Endometrial microvascular endothelial cells (primary cell): ENCODE results near the gene HSP90AB1. TPM values are rescaled to one million over a fixed set of nuclear protein-coding genes. Genes with fewer than 3 reads are reported as not detected.

Experiments used
- in situ Hi-C: cut with HindIII; loops from 2 replicates; pipeline ENCODE4 v1.10.0; 2017; ENCODE audit warnings: low sequenced_read_pairs, low pct_unique_long_range_greater_than_20kb; ENCODE audit errors: inconsistent ontology term
- total RNA-seq: library from RNA; depleted of rRNA; stranded (reverse); fragments of >200 nt; gene quantifications from one replicate; pipeline ENCODE4 v1.2.3, GENCODE V29; 2015; ENCODE audit errors: inconsistent ontology term

Gene HSP90AB1
- total RNA-seq, 1 donor from 2014 or later, result 1,526 TPM

DNA sequence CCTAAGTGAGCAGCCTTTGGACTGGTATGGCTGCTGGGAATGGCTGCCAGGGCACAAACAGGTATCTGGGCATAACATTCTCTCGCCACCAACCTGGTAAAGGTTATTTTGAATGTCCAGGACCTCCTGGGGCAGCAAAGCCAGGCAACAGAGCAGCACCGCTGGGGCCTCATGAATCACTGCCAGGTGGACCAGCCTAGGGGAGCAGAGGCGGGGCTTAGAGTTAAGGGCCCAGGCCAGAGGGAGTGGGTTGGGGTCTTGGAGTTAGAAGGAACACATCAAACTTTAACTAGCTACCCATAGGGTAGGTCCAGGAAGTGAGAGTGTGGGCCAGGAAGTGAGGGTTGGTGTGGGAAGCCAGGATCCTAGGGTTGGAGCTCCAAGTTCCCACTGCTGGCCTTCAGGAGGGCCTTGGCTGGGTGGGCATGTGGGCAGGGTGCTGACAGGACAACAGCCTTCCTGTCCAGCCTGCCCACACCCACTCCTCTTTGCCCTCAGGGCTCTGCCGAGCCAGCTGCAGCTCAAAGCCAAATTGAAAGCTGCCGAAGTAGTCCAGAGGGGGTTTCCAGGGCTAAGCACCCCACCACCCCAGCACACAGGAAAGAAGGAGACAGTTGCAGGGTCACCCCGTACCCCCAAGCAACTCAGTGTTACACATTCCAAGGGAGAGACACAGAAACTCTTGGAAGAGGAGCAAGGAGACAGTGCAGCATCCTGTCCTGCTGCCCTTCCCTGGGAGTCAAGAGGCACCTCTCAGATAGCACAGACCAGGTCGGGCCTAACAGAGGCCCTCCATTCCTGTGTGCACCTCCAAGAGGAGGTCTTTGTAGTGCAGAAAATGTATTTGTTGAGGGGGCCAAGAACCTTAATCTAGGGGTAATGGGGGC, 15.8 kb downstream of the HSP90AB1 start:
- in situ Hi-C loops, result no loop called here

DNA sequence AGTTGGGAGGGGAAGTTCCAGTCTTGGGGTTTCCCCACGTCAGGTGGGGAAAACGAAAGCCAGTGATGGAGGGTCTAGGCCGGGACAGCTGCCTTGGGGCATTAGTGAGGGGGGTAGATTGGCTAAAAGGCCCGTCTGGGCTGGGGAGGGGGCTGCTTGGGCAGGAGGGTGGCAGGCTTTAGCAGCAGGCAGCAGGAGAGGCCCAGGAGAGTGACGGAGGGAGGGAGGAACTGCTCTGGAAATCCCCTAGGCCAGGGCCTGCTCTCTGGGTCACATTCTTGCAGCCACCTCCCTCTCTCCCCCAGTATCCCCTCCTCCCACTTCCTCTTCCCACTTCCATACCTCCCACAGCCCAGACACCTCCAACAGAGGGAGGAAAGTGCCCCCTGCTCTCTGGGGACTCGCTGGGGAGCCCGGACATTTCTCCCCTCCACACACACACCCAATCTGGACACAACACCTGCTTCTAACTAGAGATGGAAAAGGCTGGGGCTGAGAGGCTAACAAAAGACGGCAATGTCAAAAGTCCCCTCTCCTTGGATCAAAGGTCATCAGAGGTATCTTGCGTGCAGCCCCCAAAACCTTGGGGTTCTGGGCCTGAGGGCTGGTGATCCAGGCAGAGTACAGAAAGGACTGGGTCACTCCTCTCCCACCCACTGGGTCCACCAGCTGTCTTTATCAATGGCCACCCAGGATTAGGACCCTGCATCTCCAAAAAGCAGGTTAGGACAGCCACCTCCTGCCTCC, 16.6 kb downstream of the HSP90AB1 start:
- in situ Hi-C loops, result no loop called here

- in situ Hi-C loops, result no loop called here
Measured at GRCh38 chr6:44264154-44265006, 17.5 kb downstream of the HSP90AB1 start.

- in situ Hi-C loops, result no loop called here
Measured at GRCh38 chr6:44265007-44265721, 18.3 kb downstream of the HSP90AB1 start, which contains the start of gene NFKBIE. Gene NFKBIE, minus strand, starts transcription at chr6:44265551. Its CDS starts 205 bp downstream, at chr6:44265346.

- in situ Hi-C loops, result no loop called here
Measured at GRCh38 chr6:44265722-44266233, 18.9 kb downstream of the HSP90AB1 start.

GRCh38 chr6:44266347-44266746, 19.4 kb downstream of the HSP90AB1 start:
- in situ Hi-C loops, result no loop called here

- in situ Hi-C loops, result no loop called here
Measured at GRCh38 chr6:44267252-44267651, 20.4 kb downstream of the HSP90AB1 start.

GRCh38 chr6:44268095-44268628, 21.3 kb downstream of the HSP90AB1 start:
- in situ Hi-C loops, result no loop called here

DNA sequence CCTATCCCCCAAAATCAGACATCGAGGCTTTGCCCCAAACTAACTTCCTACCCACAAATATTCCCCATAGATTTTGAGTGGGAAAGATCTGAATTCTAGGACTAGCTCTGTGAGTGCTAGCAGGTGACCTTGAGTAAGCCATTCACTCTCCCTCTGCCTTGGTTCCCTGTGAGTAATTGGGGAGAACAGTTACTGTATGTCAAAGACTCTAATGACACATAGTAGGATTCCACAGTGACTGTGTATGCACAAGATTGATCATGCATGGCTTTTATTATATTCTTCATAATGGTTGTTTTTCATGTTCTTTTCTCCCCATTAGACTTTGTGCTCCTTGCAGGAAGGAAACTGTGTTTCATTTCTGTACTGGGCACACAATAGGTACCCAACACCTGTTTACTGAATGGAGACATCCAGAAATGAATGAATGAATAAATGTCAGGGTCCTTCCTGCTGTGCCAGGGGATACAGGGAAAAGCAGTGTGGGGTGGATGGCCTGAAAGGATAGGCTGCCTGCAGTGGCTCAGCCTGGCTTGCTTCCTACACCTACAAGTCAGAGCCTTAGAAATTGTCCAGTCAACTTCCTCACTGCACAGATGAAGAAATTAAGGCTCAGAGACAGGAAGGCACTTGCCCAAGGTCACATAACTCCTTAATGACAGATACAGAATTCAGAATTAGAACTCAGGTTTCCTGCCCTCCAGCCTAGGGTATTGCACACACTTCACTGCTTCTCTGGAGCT, 22.4 kb downstream of the HSP90AB1 start:
- in situ Hi-C loops, result no loop called here

- in situ Hi-C loops, result no loop called here
Measured at GRCh38 chr6:44269921-44270525, 23.1 kb downstream of the HSP90AB1 start, which contains the start of gene TMEM151B. Gene TMEM151B, plus strand, starts transcription at chr6:44270450. Its CDS starts 293 bp downstream, at chr6:44270743.

DNA sequence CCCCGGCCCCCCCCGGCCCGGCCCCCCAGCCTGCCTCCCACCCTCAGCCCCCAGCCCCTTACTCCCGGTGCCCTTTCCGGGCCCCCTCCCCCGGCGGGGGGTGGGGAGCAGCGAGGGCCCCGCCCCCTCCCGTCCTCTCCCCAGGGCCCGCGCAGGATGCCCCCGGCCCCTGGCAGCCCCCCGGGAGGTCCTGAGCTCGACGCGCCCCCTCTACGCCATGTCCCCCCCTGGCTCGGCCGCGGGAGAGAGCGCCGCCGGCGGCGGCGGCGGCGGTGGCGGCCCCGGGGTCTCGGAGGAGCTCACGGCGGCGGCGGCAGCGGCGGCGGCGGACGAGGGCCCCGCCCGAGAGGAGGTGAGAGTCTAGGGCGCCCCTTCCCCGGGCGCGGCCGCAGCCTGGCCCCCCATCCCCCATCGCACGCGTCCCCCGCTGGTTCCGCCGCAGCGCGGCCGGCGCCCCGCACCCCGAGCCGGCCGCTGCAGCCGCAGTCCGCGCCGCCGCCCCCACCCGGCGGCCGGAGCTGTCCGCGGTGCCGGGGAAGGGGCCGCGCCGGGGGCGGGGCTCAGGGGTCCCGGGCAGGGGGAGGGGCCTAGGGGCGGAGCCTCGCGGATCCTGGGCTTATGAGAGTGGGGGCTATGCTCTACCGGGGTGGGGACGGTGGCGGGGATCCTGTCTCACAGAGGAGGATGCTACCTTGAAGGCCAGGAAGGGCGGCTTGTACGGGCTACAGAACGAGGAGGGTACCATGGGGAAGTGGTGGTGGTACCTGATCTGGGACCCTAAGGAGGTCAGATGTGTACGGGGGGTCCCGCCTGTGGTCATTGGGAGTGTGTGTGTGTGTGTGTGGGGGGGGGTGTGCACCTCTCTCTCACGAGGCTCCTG, 23.9 kb downstream of the HSP90AB1 start:
- in situ Hi-C loops, result no loop called here

GRCh38 chr6:44271406-44271723, 24.5 kb downstream of the HSP90AB1 start:
- in situ Hi-C loops, result no loop called here

GRCh38 chr6:44271914-44272313, 25.0 kb downstream of the HSP90AB1 start:
- in situ Hi-C loops, result no loop called here

GRCh38 chr6:44272529-44272928, 25.6 kb downstream of the HSP90AB1 start:
- in situ Hi-C loops, result no loop called here

DNA sequence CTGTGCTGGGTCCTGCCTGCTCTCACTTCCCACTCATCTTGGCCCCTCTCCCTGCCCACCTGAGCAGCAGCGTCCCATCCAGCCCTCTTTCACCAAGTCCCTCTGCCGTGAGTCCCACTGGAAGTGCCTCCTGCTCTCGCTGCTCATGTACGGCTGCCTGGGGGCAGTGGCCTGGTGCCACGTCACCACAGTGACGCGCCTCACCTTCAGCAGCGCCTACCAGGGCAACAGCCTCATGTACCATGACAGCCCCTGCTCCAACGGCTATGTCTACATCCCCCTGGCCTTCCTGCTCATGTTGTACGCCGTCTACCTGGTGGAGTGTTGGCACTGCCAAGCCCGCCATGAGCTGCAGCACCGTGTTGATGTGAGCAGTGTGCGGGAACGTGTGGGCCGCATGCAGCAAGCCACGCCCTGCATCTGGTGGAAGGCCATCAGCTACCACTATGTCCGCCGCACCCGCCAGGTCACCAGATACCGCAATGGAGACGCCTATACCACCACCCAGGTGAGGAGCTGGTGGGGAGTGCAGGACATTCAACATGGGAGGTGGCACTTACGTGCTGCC, 26.2 kb downstream of the HSP90AB1 start:
- in situ Hi-C loops, result no loop called here

GRCh38 chr6:44273617-44274016, 26.7 kb downstream of the HSP90AB1 start:
- in situ Hi-C loops, result no loop called here
